ENCODE data around the gene LNPEP.

GRCh38 chr5:97019435-97020117, 83.7 kb downstream of the LNPEP start:
- TF ChIP-seq, protein P1, sequence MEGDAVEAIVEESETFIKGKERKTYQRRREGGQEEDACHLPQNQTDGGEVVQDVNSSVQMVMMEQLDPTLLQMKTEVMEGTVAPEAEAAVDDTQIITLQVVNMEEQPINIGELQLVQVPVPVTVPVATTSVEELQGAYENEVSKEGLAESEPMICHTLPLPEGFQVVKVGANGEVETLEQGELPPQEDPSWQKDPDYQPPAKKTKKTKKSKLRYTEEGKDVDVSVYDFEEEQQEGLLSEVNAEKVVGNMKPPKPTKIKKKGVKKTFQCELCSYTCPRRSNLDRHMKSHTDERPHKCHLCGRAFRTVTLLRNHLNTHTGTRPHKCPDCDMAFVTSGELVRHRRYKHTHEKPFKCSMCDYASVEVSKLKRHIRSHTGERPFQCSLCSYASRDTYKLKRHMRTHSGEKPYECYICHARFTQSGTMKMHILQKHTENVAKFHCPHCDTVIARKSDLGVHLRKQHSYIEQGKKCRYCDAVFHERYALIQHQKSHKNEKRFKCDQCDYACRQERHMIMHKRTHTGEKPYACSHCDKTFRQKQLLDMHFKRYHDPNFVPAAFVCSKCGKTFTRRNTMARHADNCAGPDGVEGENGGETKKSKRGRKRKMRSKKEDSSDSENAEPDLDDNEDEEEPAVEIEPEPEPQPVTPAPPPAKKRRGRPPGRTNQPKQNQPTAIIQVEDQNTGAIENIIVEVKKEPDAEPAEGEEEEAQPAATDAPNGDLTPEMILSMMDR (IDR thresholded peaks at IDR 0.05; ENCODE audit: insufficient read depth, low read depth, low read length): no peak
- no peak for TF ChIP-seq EZH2 (IDR thresholded peaks at IDR 0.05; ENCODE audit: insufficient read depth, low read length)

All from astrocyte (in vitro differentiated cells and primary cell).